Measurements from ENCODE around the gene PCDHA6. TPM values are rescaled to one million over a fixed set of nuclear protein-coding genes. Genes with fewer than 3 reads are reported as not detected.

PCDHA6 gene
- total RNA-seq, 1 experiment from 2014 or later: 1.0 TPM

DNA sequence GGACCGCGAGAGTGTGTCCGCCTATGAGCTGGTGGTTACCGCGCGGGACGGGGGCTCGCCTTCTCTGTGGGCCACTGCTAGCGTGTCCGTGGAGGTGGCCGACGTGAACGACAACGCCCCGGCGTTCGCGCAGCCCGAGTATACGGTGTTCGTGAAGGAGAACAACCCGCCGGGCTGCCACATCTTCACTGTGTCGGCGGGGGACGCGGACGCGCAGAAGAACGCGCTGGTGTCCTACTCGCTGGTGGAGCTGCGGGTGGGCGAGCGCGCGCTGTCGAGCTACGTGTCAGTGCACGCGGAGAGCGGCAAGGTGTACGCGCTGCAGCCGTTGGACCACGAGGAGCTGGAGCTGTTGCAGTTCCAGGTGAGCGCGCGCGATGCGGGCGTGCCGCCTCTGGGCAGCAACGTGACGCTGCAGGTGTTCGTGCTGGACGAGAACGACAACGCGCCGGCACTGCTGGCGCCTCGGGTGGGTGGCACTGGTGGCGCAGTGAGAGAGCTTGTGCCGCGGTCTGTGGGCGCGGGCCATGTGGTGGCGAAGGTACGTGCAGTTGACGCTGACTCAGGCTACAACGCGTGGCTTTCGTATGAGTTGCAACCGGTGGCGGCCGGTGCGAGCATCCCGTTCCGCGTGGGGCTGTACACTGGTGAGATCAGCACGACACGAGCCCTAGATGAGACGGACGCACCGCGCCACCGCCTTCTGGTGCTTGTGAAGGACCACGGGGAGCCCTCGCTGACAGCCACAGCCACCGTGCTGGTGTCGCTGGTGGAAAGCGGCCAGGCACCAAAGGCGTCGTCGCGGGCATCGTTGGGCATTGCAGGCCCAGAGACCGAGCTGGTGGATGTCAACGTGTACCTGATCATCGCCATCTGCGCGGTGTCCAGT lies 8.1 kb downstream of the PCDHA6 start:
- DNase-seq (ENCODE audit: unreplicated experiment): no peak
- no peak overlapping the region for H3K27ac Mint-ChIP-seq (ENCODE audit: low read depth, unreplicated experiment)
- H3K9me3 Mint-ChIP-seq (ENCODE audit: unreplicated experiment): peaks cover 30% of the 10 kb centered on the region
- no peaks in the 10 kb centered on the region for H3K4me1 Mint-ChIP-seq (ENCODE audit: insufficient read depth, unreplicated experiment)
- intact Hi-C loops (cut with micrococcal nuclease): no loop called here
- TF ChIP-seq, protein P1, sequence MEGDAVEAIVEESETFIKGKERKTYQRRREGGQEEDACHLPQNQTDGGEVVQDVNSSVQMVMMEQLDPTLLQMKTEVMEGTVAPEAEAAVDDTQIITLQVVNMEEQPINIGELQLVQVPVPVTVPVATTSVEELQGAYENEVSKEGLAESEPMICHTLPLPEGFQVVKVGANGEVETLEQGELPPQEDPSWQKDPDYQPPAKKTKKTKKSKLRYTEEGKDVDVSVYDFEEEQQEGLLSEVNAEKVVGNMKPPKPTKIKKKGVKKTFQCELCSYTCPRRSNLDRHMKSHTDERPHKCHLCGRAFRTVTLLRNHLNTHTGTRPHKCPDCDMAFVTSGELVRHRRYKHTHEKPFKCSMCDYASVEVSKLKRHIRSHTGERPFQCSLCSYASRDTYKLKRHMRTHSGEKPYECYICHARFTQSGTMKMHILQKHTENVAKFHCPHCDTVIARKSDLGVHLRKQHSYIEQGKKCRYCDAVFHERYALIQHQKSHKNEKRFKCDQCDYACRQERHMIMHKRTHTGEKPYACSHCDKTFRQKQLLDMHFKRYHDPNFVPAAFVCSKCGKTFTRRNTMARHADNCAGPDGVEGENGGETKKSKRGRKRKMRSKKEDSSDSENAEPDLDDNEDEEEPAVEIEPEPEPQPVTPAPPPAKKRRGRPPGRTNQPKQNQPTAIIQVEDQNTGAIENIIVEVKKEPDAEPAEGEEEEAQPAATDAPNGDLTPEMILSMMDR (IDR thresholded peaks at IDR 0.05; ENCODE audit: unreplicated experiment): no peak
- no TSS peak for BruUV-seq (replicated peaks)
- no peak overlapping the region for H3K4me3 Mint-ChIP-seq (ENCODE audit: unreplicated experiment)
- H3K27me3 Mint-ChIP-seq (ENCODE audit: insufficient read depth, unreplicated experiment): no peaks in the 10 kb centered on the region
- no peaks in the 10 kb centered on the region for H3K36me3 Mint-ChIP-seq (ENCODE audit: insufficient read depth, unreplicated experiment)
- ChIA-PET CTCF (interaction anchor here (0.6 kb wide), 1 partner anchor 260 kb away, joined by 3 read pairs; no protein-coding TSS in a partner anchor), POLR2A (no interaction called here)

DNA sequence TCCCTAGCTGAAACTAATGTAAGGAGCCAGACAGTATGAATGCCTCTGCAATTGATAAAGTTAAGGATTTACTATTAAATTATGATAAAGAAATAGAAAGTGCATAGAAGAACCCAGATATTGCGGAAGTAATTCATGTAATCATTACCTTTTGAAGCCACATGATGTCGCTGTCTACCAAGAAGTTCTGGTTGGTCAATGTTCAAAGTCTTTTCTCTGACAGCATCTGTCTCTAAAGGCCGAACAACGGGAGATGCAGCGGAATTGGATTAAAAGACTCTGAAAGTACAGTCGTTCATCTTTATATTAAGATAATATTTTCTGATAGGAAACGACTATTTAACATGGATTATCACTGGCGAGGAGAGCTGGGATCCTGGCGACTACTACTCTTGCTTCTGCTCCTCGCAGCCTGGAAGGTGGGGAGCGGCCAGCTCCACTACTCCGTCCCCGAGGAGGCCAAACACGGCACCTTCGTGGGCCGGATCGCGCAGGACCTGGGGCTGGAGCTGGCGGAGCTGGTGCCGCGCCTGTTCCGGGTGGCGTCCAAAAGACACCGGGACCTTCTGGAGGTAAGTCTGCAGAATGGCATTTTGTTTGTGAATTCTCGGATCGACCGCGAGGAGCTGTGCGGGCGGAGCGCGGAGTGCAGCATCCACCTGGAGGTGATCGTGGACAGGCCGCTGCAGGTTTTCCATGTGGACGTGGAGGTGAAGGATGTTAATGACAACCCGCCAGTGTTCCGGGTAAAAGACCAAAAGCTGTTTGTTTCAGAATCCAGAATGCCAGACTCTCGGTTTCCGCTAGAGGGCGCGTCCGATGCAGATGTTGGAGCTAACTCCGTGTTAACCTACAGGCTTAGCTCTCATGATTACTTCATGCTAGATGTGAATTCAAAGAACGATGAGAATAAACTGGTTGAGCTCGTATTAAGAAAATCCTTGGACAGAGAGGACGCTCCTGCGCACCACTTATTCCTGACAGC lies 13.5 kb downstream of the PCDHA6 start, which contains the start of gene PCDHA8:
Gene PCDHA8 (plus strand): TSS at position 210 of the 985 bp plus-strand sequence. CDS start 135 bp downstream, at position 345.
- no peaks in the 10 kb centered on the region for H3K36me3 Mint-ChIP-seq (ENCODE audit: insufficient read depth, unreplicated experiment)
- ChIA-PET POLR2A (interaction anchor here (0.6 to 1.1 kb wide), 2 partner anchors 21 to 301 kb away, joined by 3 to 4 read pairs; no protein-coding TSS in a partner anchor), CTCF (interaction anchor here (0.6 to 2.8 kb wide), 5 partner anchors 12 to 474 kb away, joined by 3 to 8 read pairs (median 3); no protein-coding TSS in a partner anchor)
- no peak within 1 kb of the TSS for H3K27ac Mint-ChIP-seq (ENCODE audit: low read depth, unreplicated experiment)
- H3K27me3 Mint-ChIP-seq (ENCODE audit: insufficient read depth, unreplicated experiment): no peaks in the 10 kb centered on the region
- intact Hi-C loops (cut with micrococcal nuclease): no loop called here
- peaks cover 21% of the 10 kb centered on the region for H3K9me3 Mint-ChIP-seq (ENCODE audit: unreplicated experiment)
- no peaks in the 10 kb centered on the region for H3K4me1 Mint-ChIP-seq (ENCODE audit: insufficient read depth, unreplicated experiment)
- no TSS peak for BruUV-seq (replicated peaks)
- peak; percentile 24 for DNase-seq (ENCODE audit: unreplicated experiment)
- no peak within 1 kb of the TSS for H3K4me3 Mint-ChIP-seq (ENCODE audit: unreplicated experiment)
- TF ChIP-seq, protein P1 (IDR thresholded peaks at IDR 0.05; ENCODE audit: unreplicated experiment): peak; percentile 20

DNA sequence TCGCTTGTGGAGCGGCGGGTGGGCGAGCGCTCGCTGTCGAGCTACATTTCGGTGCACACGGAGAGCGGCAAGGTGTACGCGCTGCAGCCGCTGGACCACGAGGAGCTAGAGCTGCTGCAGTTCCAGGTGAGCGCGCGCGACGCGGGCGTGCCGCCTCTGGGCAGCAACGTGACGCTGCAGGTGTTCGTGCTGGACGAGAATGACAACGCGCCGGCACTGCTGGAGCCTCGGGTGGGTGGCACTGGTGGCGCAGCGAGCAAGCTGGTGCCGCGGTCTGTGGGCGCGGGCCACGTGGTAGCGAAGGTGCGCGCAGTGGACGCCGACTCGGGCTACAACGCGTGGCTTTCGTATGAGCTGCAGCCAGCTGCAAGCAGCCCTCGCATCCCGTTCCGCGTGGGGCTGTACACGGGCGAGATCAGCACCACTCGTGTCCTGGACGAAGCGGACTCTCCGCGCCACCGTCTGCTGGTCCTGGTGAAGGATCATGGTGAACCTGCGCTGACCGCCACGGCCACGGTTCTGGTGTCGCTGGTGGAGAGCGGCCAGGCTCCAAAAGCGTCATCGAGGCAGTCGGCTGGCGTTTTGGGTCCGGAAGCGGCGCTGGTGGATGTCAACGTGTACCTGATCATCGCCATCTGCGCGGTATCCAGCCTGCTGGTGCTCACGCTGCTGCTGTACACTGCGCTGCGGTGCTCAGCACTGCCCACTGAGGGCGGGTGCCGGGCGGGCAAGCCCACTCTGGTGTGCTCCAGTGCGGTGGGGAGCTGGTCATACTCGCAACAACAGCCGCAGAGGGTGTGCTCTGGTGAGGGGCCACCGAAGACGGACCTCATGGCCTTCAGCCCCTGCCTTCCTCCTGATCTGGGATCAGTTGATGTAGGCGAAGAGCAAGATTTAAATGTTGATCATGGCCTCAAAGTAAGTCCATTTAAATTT lies 15.3 kb downstream of the PCDHA6 start:
- intact Hi-C loops (cut with micrococcal nuclease): no loop called here
- DNase-seq (ENCODE audit: unreplicated experiment): no peak
- no peaks in the 10 kb centered on the region for H3K36me3 Mint-ChIP-seq (ENCODE audit: insufficient read depth, unreplicated experiment)

More for the DNA sequence above, 15.3 kb downstream of the PCDHA6 start:
- ChIA-PET POLR2A (no interaction called here), CTCF (interaction anchor here (2.8 kb wide), 1 partner anchor 197 kb away, joined by 8 read pairs; no protein-coding TSS in a partner anchor)
- Mint-ChIP-seq H3K4me3 (ENCODE audit: unreplicated experiment) (no peak overlapping the region), H3K9me3 (ENCODE audit: unreplicated experiment) (peaks cover 13% of the 10 kb centered on the region), H3K27me3 (ENCODE audit: insufficient read depth, unreplicated experiment) (no peaks in the 10 kb centered on the region), H3K4me1 (ENCODE audit: insufficient read depth, unreplicated experiment) (no peaks in the 10 kb centered on the region), H3K27ac (ENCODE audit: low read depth, unreplicated experiment) (no peak overlapping the region)
- BruUV-seq (replicated peaks): no TSS peak
- TF ChIP-seq, protein P1 (IDR thresholded peaks at IDR 0.05; ENCODE audit: unreplicated experiment): no peak
